GM23248 (cell line): ENCODE data around the gene MYO7B.

Source experiments
- EZH2 ChIP-seq: fragments of 200-600 bp; sonication (generic); IDR thresholded peaks from 2 replicates; pipeline ENCODE4 v1.6.1; 2018; ENCODE audit warnings: antibody characterized with exemption, mild to moderate bottlenecking; ENCODE audit not compliant: insufficient read depth, poor library complexity, severe bottlenecking
- EZH2phosphoT487 ChIP-seq: fragments of 200-600 bp; sonication (generic); IDR thresholded peaks from 2 replicates; pipeline ENCODE4 v1.6.1; 2018; ENCODE audit warnings: antibody characterized with exemption, moderate library complexity, mild to moderate bottlenecking, low read depth; ENCODE audit not compliant: insufficient read depth

DNA sequence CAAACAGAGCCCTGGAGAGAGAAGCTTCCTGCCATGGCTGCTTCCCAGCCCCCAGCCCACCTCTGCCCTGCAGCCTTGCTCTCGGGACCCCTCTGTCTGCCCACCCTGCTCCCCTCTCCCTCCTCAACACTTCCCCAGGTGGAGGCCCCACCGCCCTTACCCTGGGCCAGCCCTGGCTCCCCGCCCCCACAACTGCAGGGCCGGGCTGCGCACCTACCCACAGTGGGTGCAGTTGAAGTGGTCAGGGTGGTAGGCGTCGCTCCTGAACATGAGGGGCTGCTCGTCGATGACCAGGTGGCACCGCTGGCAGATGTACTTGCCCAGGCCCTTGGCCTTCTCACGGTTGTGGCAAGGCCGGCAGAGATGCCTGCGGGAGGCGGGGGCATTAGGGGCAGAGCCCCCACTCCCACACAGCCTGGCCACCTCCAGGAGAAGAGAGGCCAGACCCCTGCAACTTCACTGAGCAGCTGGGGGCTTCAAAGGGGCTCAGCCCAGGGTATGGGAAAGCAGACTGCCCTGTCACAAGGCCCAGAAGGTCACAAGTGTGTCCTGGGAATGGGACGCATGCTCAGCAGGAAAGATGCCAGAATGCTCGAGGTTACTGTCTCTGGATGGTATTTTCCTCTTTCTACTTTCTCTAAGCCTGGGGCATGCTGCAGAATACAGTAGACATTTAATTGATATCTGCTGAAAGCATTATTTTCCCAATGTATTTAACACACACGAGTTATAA lies 107.4 kb downstream of the MYO7B start:
- no peak for TF ChIP-seq EZH2
- TF ChIP-seq EZH2phosphoT487 = no peak
